Measurements from ENCODE around the gene IPO4. TPM values are rescaled to one million over a fixed set of nuclear protein-coding genes. Genes with fewer than 3 reads are reported as not detected.

The IPO4 gene
- total and polyA plus RNA-seq, 2 of the 13 experiments (the other 11 are each of a cell fraction or from before 2014, with no cell fraction given) = 39.0 to 179 TPM

DNA sequence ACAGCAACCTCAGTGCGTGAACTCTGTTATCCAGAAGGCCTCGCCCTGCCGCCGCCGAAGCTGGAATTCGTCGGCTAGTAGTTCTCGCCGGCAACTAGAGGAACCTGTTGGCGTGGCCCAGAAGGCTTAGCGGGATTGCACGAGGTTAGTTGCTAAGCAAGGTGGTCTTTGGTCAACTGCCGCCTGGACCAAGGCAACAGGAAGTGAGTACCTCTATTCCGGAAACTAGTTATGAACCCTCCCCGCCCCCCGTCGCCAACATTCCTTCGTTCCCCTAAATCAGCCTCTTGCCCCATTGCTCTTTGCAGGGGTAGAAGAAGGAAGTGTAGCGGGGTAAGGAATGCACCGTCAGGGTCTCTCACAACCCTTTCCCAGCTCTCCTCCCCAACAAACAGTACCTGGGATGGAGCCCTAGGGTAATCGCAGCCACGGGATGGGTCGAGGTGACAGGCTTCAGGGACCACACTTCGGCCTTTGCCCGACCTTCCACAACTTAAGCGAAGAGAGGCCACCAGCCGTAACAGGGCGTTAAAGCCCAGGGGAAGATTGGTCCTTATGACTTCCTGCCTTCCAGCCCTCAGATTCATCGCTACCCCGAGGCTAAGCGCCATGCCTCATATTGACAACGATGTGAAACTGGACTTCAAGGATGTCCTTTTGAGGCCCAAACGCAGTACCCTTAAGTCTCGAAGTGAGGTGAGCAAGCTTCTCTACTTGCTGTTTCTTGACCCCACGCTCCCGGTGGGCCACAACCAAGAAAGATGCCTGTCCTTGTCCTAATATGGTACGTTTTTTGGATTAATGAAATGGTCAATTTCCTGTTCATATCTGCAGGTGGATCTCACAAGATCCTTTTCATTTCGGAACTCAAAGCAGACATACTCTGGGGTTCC is 44.3 kb upstream of the IPO4 start, which contains the start of gene GMPR2 (continued):
- TF ChIP-seq ZNF431 (CRISPR knock-in tag; IDR thresholded peaks at IDR 0.05; ENCODE audit: borderline replicate concordance, low read depth) (no peak), ZNF776 (CRISPR knock-in tag; IDR thresholded peaks at IDR 0.05) (peak; percentile 5; the same call in 1 of the 2 replicates), HNRNPL (IDR thresholded peaks at IDR 0.05; ENCODE audit: low read depth, low read length) (0 out of 2 replicates have a peak, but pooled peaks have one; percentile 15), RARA (CRISPR knock-in tag; IDR thresholded peaks at IDR 0.05) (no peak; the same call in none of the 2 replicates), ZNF33B (CRISPR knock-in tag; IDR thresholded peaks at IDR 0.05) (peak; percentile 86; the same call in 1 of the 2 replicates), KAT7 (CRISPR knock-in tag; IDR thresholded peaks at IDR 0.05; ENCODE audit: borderline replicate concordance) (peak; percentile 73; the same call in 1 of the 2 replicates), DMAP1 (CRISPR knock-in tag; IDR thresholded peaks at IDR 0.05) (peak; percentile 99), SRSF4 (IDR thresholded peaks at IDR 0.05; ENCODE audit: low read depth, low read length, poor library complexity, severe bottlenecking) (no peak), SSRP1 (CRISPR knock-in tag; IDR thresholded peaks at IDR 0.05) (no peak; the same call in 1 of the 2 replicates), NFRKB (IDR thresholded peaks at IDR 0.05) (no peak), STAT5B (CRISPR knock-in tag; IDR thresholded peaks at IDR 0.05) (peak; percentile 22; the same call in 1 of the 2 replicates), ZNF883 (CRISPR knock-in tag; IDR thresholded peaks at IDR 0.05; ENCODE audit: not compliant biosample characterization) (peak; percentile 59), KDM5A (IDR thresholded peaks at IDR 0.05; ENCODE audit: borderline replicate concordance, low read length) (peak; percentile 94; the same call in 1 of the 2 replicates), ZC3H13 (CRISPR knock-in tag; IDR thresholded peaks at IDR 0.05) (peak; percentile 96), POLR2A (IDR thresholded peaks at IDR 0.05; ENCODE audit: insufficient read depth in 1 of 2, low read depth in 2 of 2, low read length in 2 of 2) (no peak; a peak in 2 of 4 replicates), PBX2 (CRISPR knock-in tag; IDR thresholded peaks at IDR 0.05) (no peak), SIN3B (IDR thresholded peaks at IDR 0.05; ENCODE audit: low read length) (peak; percentile 70; the same call in 1 of the 2 replicates), ZNF577 (CRISPR knock-in tag; IDR thresholded peaks at IDR 0.05; ENCODE audit: borderline replicate concordance, low read depth) (peak; percentile 53; the same call in 1 of the 2 replicates), ZNF33A (CRISPR knock-in tag; IDR thresholded peaks at IDR 0.05; ENCODE audit: borderline replicate concordance) (no peak), MYPOP (CRISPR knock-in tag; IDR thresholded peaks at IDR 0.05) (no peak)
- TF ChIP-seq, protein P1, sequence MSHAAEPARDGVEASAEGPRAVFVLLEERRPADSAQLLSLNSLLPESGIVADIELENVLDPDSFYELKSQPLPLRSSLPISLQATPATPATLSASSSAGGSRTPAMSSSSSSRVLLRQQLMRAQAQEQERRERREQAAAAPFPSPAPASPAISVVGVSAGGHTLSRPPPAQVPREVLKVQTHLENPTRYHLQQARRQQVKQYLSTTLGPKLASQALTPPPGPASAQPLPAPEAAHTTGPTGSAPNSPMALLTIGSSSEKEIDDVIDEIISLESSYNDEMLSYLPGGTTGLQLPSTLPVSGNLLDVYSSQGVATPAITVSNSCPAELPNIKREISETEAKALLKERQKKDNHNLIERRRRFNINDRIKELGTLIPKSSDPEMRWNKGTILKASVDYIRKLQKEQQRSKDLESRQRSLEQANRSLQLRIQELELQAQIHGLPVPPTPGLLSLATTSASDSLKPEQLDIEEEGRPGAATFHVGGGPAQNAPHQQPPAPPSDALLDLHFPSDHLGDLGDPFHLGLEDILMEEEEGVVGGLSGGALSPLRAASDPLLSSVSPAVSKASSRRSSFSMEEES (CRISPR knock-in tag; IDR thresholded peaks at IDR 0.05) = peak; percentile 72; the same call in 1 of the 2 replicates
- TF ChIP-seq, protein P2, sequence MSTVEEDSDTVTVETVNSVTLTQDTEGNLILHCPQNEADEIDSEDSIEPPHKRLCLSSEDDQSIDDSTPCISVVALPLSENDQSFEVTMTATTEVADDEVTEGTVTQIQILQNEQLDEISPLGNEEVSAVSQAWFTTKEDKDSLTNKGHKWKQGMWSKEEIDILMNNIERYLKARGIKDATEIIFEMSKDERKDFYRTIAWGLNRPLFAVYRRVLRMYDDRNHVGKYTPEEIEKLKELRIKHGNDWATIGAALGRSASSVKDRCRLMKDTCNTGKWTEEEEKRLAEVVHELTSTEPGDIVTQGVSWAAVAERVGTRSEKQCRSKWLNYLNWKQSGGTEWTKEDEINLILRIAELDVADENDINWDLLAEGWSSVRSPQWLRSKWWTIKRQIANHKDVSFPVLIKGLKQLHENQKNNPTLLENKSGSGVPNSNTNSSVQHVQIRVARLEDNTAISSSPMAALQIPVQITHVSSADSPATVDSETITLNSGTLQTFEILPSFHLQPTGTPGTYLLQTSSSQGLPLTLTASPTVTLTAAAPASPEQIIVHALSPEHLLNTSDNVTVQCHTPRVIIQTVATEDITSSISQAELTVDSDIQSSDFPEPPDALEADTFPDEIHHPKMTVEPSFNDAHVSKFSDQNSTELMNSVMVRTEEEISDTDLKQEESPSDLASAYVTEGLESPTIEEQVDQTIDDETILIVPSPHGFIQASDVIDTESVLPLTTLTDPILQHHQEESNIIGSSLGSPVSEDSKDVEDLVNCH (CRISPR knock-in tag; IDR thresholded peaks at IDR 0.05) = no peak
- TF ChIP-seq, protein P3, sequence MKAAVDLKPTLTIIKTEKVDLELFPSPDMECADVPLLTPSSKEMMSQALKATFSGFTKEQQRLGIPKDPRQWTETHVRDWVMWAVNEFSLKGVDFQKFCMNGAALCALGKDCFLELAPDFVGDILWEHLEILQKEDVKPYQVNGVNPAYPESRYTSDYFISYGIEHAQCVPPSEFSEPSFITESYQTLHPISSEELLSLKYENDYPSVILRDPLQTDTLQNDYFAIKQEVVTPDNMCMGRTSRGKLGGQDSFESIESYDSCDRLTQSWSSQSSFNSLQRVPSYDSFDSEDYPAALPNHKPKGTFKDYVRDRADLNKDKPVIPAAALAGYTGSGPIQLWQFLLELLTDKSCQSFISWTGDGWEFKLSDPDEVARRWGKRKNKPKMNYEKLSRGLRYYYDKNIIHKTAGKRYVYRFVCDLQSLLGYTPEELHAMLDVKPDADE (CRISPR knock-in tag; IDR thresholded peaks at IDR 0.05) = peak; percentile 82; the same call in 1 of the 2 replicates

Measured in HepG2 (cell line).